Measurements from ENCODE around the gene LAMB2. TPM values are rescaled to one million over a fixed set of nuclear protein-coding genes. Genes with fewer than 3 reads are reported as not detected.

LAMB2 gene
- total and polyA plus RNA-seq, 10 of the 15 experiments (the other 5 are each of a cell fraction or from before 2014, with no cell fraction given): 0.13 to 3.2 (median 0.64) TPM; not detected in 3

- Histone ChIP-seq H2AFZ (ENCODE audit: control insufficient read depth, low read depth, low read length) (no peak overlapping the region), H3K36me3 (ENCODE audit: control insufficient read depth in 2 of 2, insufficient read depth in 2 of 2, low read length in 1 of 2) (no peaks in the 10 kb centered on the region), H4K20me1 (ENCODE audit: control insufficient read depth, insufficient read depth) (no peaks in the 10 kb centered on the region), H3K79me2 (ENCODE audit: control insufficient read depth, insufficient read depth, low read length) (no peaks in the 10 kb centered on the region), H3K4me1 (ENCODE audit: control insufficient read depth, insufficient read depth, low read length) (no peaks in the 10 kb centered on the region), H3K9ac (ENCODE audit: control insufficient read depth, insufficient read depth, low read length) (no peak overlapping the region), H3K9me3 (replicated peaks; ENCODE audit: control insufficient read depth, insufficient read depth, low read length) (no peaks in the 10 kb centered on the region), H3K4me3 (no peak overlapping the region), H3K4me2 (ENCODE audit: control insufficient read depth, insufficient read depth) (no peak overlapping the region), H3K27ac (ENCODE audit: control insufficient read depth, insufficient read depth) (no peak overlapping the region), H3K27me3 (replicated peaks in 1 of 2; ENCODE audit: control insufficient read depth in 2 of 2, insufficient read depth in 2 of 2, low read length in 1 of 2) (no peaks in the 10 kb centered on the region)
- ChIA-PET RAD21 (ENCODE audit: unreplicated experiment) (interaction anchor here (1.3 kb wide), 1 partner anchor 167 kb away, joined by 3 read pairs; the partner anchor contains the start of gene USP4), CTCF (interaction anchor here (5.9 kb wide), 1 partner anchor 276 kb away, joined by 59 read pairs; no protein-coding TSS in a partner anchor), POLR2A (no interaction called here), SMC1A (ENCODE audit: uncharacterized antibody, unreplicated experiment) (interaction anchor here (0.8 kb wide), 1 partner anchor 204 kb away, joined by 3 read pairs; no protein-coding TSS in a partner anchor)
- WGBS (ENCODE audit: insufficient coverage, insufficient replicate concordance, low lambda C conversion rate, missing lambda C conversion rate): 36% methylated on average over 3 of the region's 3 CpGs
- in situ Hi-C loops (cut with MboI): no loop called here
- intact Hi-C loops (cut with micrococcal nuclease; ENCODE audit: unreplicated experiment): no loop called here
- no TSS peak for BruUV-seq (replicated peaks)
- DNase-seq (ENCODE audit: low read depth, low spot score) (no peak), ATAC-seq (no peak), FAIRE-seq (no peak)
- TF ChIP-seq ZNF217 (IDR thresholded peaks at IDR 0.05): no peak
- TF ChIP-seq BCLAF1 (IDR thresholded peaks at IDR 0.05): no peak
- TF ChIP-seq POLR2AphosphoS5 (IDR thresholded peaks at IDR 0.05; ENCODE audit: low read length): no peak
- TF ChIP-seq ZNF592 (IDR thresholded peaks at IDR 0.05): no peak
- TF ChIP-seq GABPA (IDR thresholded peaks at IDR 0.05; ENCODE audit: low read depth): no peak
- TF ChIP-seq E2F4 (IDR thresholded peaks at IDR 0.05; ENCODE audit: low read depth, low read length): no peak
- TF ChIP-seq STAT1 (conservative IDR thresholded peaks at IDR 0.05): no peak
- TF ChIP-seq USF2 (IDR thresholded peaks at IDR 0.05; ENCODE audit: borderline replicate concordance, low read depth, low read length): no peak
- no peak for TF ChIP-seq CHD2 (IDR thresholded peaks at IDR 0.05; ENCODE audit: borderline replicate concordance, low read depth, low read length)
Measured at GRCh38 chr3:49173116-49173791, 40.4 kb upstream of the LAMB2 start.
